GM06990 (cell line): Measurements from ENCODE around the gene ZFX.

Experiments
- DNase-seq: peaks from one replicate; pipeline ENCODE4 v3.0.0-alpha.2; 2011; ENCODE audit not compliant: insufficient read length; ENCODE audit errors: extremely low read depth
- H3K27me3 ChIP-seq: replicated peaks from 2 replicates; pipeline ENCODE4 v1.6.0; 2011; ENCODE audit warnings: low read length; ENCODE audit not compliant: control insufficient read depth, insufficient read depth
- H3K36me3 ChIP-seq: 2 replicates; pipeline ENCODE4 v1.5.1; 2011; ENCODE audit warnings: low read length; ENCODE audit not compliant: control insufficient read depth, insufficient read depth
- H3K4me3 ChIP-seq: replicated peaks from 2 replicates; pipeline ENCODE4 v1.5.1; 2011; ENCODE audit warnings: low read depth, mild to moderate bottlenecking, control low read depth, low read length
- CTCF ChIP-seq: IDR thresholded peaks from 2 replicates; pipeline ENCODE4 v1.5.1; 2011; ENCODE audit warnings: low read length, control low read depth, mild to moderate bottlenecking, inconsistent platforms; ENCODE audit not compliant: insufficient read depth, poor library complexity, severe bottlenecking

Gene ZFX

GRCh38 chrX:24196509-24196908, 47.0 kb downstream of the ZFX start:
- no peaks in the 10 kb centered on the region for H3K27me3 ChIP-seq
- H3K36me3 ChIP-seq = peaks cover 2% of the 10 kb centered on the region; the same call in 1 of the 2 replicates
- no peak for TF ChIP-seq CTCF
- no peak overlapping the region for H3K4me3 ChIP-seq
- no peak for DNase-seq

- no peaks in the 10 kb centered on the region for H3K27me3 ChIP-seq
- H3K36me3 ChIP-seq = peaks cover 2% of the 10 kb centered on the region
- no peak for DNase-seq
- no peak overlapping the region for H3K4me3 ChIP-seq
- TF ChIP-seq CTCF = no peak
These were observed 48.6 kb downstream of the ZFX start for GRCh38 chrX:24198101-24198500.

- no peak for DNase-seq
- no peak for TF ChIP-seq CTCF
- Histone ChIP-seq H3K36me3 (peaks cover 4% of the 10 kb centered on the region), H3K4me3 (no peak overlapping the region), H3K27me3 (no peaks in the 10 kb centered on the region)
These were observed 50.6 kb downstream of the ZFX start for GRCh38 chrX:24200133-24200532.

- H3K27me3 ChIP-seq = no peaks in the 10 kb centered on the region
- no peak for DNase-seq
- H3K4me3 ChIP-seq = no peak overlapping the region
- H3K36me3 ChIP-seq = peaks cover 4% of the 10 kb centered on the region
- TF ChIP-seq CTCF = no peak
These were observed 51.7 kb downstream of the ZFX start for GRCh38 chrX:24201216-24201615.

- H3K36me3 ChIP-seq = peaks cover 4% of the 10 kb centered on the region
- TF ChIP-seq CTCF = no peak
- no peaks in the 10 kb centered on the region for H3K27me3 ChIP-seq
- DNase-seq = no peak
- no peak overlapping the region for H3K4me3 ChIP-seq
These were observed 53.0 kb downstream of the ZFX start for GRCh38 chrX:24202465-24203031.

GRCh38 chrX:24203072-24203808, 53.7 kb downstream of the ZFX start:
- Histone ChIP-seq H3K36me3 (peaks cover 4% of the 10 kb centered on the region), H3K27me3 (no peaks in the 10 kb centered on the region), H3K4me3 (no peak overlapping the region)
- DNase-seq = no peak
- TF ChIP-seq CTCF = no peak
